HG02840 (cell line): ENCODE data around the gene GADD45G.

ENCODE experiments used
- ATAC-seq: cut with Tn5 transposase; IDR thresholded peaks from one replicate; pipeline ENCODE4 v1.9.1; 2021; ENCODE audit warnings: mild to moderate bottlenecking, moderate library complexity, moderate number of reproducible peaks; ENCODE audit not compliant: unreplicated experiment, low FRiP score

The GADD45G gene

GRCh38 chr9:89592213-89592815, 12.5 kb upstream of the GADD45G start:
- no peak for ATAC-seq

GRCh38 chr9:89592963-89593726, 11.7 kb upstream of the GADD45G start:
- no peak for ATAC-seq

GRCh38 chr9:89593727-89594427, 10.9 kb upstream of the GADD45G start:
- no peak for ATAC-seq

GRCh38 chr9:89594811-89595550, 9.8 kb upstream of the GADD45G start:
- ATAC-seq: no peak

- ATAC-seq: no peak
Measured at GRCh38 chr9:89595646-89596045, 9.2 kb upstream of the GADD45G start.

- no peak for ATAC-seq
Measured at GRCh38 chr9:89596937-89597555, 7.8 kb upstream of the GADD45G start.

- ATAC-seq: no peak
Measured at GRCh38 chr9:89597711-89598362, 7.0 kb upstream of the GADD45G start.

- ATAC-seq: no peak
Measured at GRCh38 chr9:89598363-89598713, 6.5 kb upstream of the GADD45G start.

GRCh38 chr9:89598926-89599325, 5.9 kb upstream of the GADD45G start:
- no peak for ATAC-seq

GRCh38 chr9:89600831-89601230, 4.0 kb upstream of the GADD45G start:
- ATAC-seq: no peak

- ATAC-seq: no peak
Measured at GRCh38 chr9:89601306-89601705, 3.5 kb upstream of the GADD45G start.

GRCh38 chr9:89601856-89602562, 2.8 kb upstream of the GADD45G start:
- no peak for ATAC-seq

- no peak for ATAC-seq
Measured at GRCh38 chr9:89602978-89603766, 1.6 kb upstream of the GADD45G start.

- ATAC-seq: no peak
Measured at GRCh38 chr9:89603767-89604665, 796 bp upstream of the GADD45G start.

- no peak for ATAC-seq
Measured at GRCh38 chr9:89605465-89606048, 745 bp downstream of the GADD45G start.

GRCh38 chr9:89606049-89606623, 1.3 kb downstream of the GADD45G start:
- no peak for ATAC-seq
